Neural progenitor cell (in vitro differentiated cells): ENCODE measurements around the gene TFCP2L1. TPM values are rescaled to one million over a fixed set of nuclear protein-coding genes. Genes with fewer than 3 reads are reported as not detected.

ENCODE experiments used
- DNase-seq: peaks from one replicate; pipeline ENCODE4 v3.0.0-alpha.2; 2016; ENCODE audit warnings: low spot score
- H2AFZ ChIP-seq: fragments of 200-600 bp; sonication (generic); replicated peaks from 2 replicates; pipeline ENCODE4 v1.6.1; 2016; ENCODE audit warnings: antibody characterized with exemption
- H3F3A ChIP-seq: fragments of 200-600 bp; sonication (generic); 2 replicates; pipeline ENCODE4 v1.6.1; 2016; ENCODE audit warnings: antibody characterized with exemption, low read depth
- H3K27ac ChIP-seq: fragments of 200-600 bp; sonication (generic); 2 replicates; pipeline ENCODE4 v1.5.1; 2016; ENCODE audit warnings: mild to moderate bottlenecking
- H3K27me3 ChIP-seq: fragments of 200-600 bp; sonication (generic); 2 replicates; pipeline ENCODE4 v1.6.1; 2016; ENCODE audit warnings: mild to moderate bottlenecking, moderate library complexity
- H3K36me3 ChIP-seq: fragments of 200-600 bp; sonication (generic); 2 replicates; pipeline ENCODE4 v1.5.1; 2016
- H3K4me1 ChIP-seq: fragments of 200-600 bp; sonication (generic); 2 replicates; pipeline ENCODE4 v1.6.1; 2016; ENCODE audit warnings: mixed run types
- H3K4me2 ChIP-seq: fragments of 200-600 bp; sonication (generic); 2 replicates; pipeline ENCODE4 v1.6.1; 2016
- H3K4me3 ChIP-seq: fragments of 200-600 bp; sonication (generic); 2 replicates; pipeline ENCODE4 v1.5.1; 2016
- H3K79me2 ChIP-seq: fragments of 200-600 bp; sonication (generic); 2 replicates; pipeline ENCODE4 v1.6.1; 2016; ENCODE audit warnings: low read depth
- H3K9ac ChIP-seq: fragments of 200-600 bp; sonication (generic); 2 replicates; pipeline ENCODE4 v1.6.1; 2016
- H3K9me3 ChIP-seq: fragments of 200-600 bp; sonication (generic); 2 replicates; pipeline ENCODE4 v1.5.1; 2016; ENCODE audit warnings: low read depth
- H4K20me1 ChIP-seq: fragments of 200-600 bp; sonication (generic); 2 replicates; pipeline ENCODE4 v1.6.1; 2016; ENCODE audit warnings: low read depth
- H3K27ac Mint-ChIP-seq: 3 replicates; pipeline ENCODE4 v1.8.0; 2021; ENCODE audit warnings: mixed read lengths
- H3K27me3 Mint-ChIP-seq: 2 replicates; pipeline ENCODE4 v1.8.0; 2022; ENCODE audit warnings: low read depth, mild to moderate bottlenecking, inconsistent platforms, moderate library complexity, mixed read lengths; ENCODE audit not compliant: insufficient read depth
- H3K36me3 Mint-ChIP-seq: 3 replicates; pipeline ENCODE4 v1.8.0; 2021; ENCODE audit warnings: mixed read lengths
- H3K4me1 Mint-ChIP-seq: 3 replicates; pipeline ENCODE4 v1.8.0; 2021; ENCODE audit warnings: mixed read lengths
- H3K4me3 Mint-ChIP-seq: 3 replicates; pipeline ENCODE4 v1.8.0; 2021; ENCODE audit warnings: mild to moderate bottlenecking, moderate library complexity, mixed read lengths
- H3K9me3 Mint-ChIP-seq: 3 replicates; pipeline ENCODE4 v1.8.0; 2020; ENCODE audit warnings: mixed read lengths
- EZH2 ChIP-seq: fragments of 200-600 bp; sonication (generic); IDR thresholded peaks from 2 replicates; pipeline ENCODE4 v1.6.1; 2017; ENCODE audit warnings: antibody characterized with exemption, mild to moderate bottlenecking, moderate library complexity
- EZH2phosphoT487 ChIP-seq: fragments of 200-600 bp; sonication (generic); IDR thresholded peaks from 2 replicates; pipeline ENCODE4 v1.6.1; 2017; ENCODE audit warnings: antibody characterized with exemption
- total RNA-seq: library from RNA; depleted of rRNA; stranded (reverse); fragments of >200 nt; gene quantifications from 2 replicates; pipeline ENCODE4 v1.2.3, GENCODE V29; 2015; ENCODE audit warnings: low replicate concordance
- TF ChIP-seq, protein P1 (sequence below): fragments of 200-600 bp; sonication (generic); IDR thresholded peaks from 2 replicates; pipeline ENCODE4 v1.5.1; 2017; ENCODE audit warnings: antibody characterized with exemption, mild to moderate bottlenecking

TFCP2L1 gene
- total RNA-seq, 1 donor from 2014 or later = 0.04 TPM

DNA sequence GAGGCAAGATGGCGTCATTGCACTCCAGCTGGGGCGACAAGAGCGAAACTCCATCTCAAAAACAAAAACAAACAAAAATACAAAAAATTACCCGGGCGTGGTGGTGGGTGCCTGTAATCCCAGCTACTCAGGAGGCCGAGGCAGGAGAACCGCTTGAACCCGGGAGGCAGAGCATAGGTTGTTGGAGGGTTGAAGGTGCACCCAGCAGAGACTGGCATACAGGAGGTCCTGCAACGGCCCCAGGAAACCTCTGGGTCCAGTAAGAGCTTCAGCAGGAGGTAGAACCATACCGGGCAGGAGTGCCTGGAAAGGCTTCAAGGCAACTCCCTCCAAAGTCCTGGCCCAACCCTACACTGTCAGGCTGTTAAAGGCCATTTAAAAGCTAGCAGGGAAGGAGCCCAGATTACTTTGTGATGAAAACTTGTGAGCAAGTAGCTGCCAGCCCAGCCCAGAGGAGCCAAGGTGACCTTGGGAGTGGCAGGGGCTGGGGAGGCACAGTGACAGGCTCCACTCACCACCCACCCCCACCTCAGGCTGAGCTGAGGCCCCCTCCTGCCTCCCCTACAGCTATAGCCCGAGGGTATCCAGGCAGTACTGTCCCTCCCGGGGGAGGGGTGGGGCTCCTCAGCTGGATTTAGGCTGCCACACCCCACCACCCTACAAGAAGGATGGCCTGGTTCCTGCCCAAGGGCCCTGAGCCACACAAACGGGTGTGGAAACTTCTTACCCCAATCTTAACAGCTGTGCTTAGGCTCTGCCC, 28.1 kb downstream of the TFCP2L1 start:
- no peak for DNase-seq
- no peaks in the 10 kb centered on the region for H3K79me2 ChIP-seq
- no peak overlapping the region for H3K4me2 ChIP-seq
- H3K9ac ChIP-seq = no peak overlapping the region
- no peaks in the 10 kb centered on the region for H3K4me1 ChIP-seq
- Mint-ChIP-seq H3K36me3 (no peaks in the 10 kb centered on the region), H3K9me3 (peaks cover 3% of the 10 kb centered on the region), H3K27me3 (peaks cover 7% of the 10 kb centered on the region), H3K4me3 (no peak overlapping the region), H3K4me1 (peaks cover 5% of the 10 kb centered on the region), H3K27ac (no peak overlapping the region)
- H3F3A ChIP-seq = no peaks in the 10 kb centered on the region
- TF ChIP-seq EZH2phosphoT487 (no peak), EZH2 (no peak)
- TF ChIP-seq, protein P1, sequence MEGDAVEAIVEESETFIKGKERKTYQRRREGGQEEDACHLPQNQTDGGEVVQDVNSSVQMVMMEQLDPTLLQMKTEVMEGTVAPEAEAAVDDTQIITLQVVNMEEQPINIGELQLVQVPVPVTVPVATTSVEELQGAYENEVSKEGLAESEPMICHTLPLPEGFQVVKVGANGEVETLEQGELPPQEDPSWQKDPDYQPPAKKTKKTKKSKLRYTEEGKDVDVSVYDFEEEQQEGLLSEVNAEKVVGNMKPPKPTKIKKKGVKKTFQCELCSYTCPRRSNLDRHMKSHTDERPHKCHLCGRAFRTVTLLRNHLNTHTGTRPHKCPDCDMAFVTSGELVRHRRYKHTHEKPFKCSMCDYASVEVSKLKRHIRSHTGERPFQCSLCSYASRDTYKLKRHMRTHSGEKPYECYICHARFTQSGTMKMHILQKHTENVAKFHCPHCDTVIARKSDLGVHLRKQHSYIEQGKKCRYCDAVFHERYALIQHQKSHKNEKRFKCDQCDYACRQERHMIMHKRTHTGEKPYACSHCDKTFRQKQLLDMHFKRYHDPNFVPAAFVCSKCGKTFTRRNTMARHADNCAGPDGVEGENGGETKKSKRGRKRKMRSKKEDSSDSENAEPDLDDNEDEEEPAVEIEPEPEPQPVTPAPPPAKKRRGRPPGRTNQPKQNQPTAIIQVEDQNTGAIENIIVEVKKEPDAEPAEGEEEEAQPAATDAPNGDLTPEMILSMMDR = no peak
- no peaks in the 10 kb centered on the region for H3K9me3 ChIP-seq
- H2AFZ ChIP-seq = no peak overlapping the region
- H3K36me3 ChIP-seq = no peaks in the 10 kb centered on the region
- no peaks in the 10 kb centered on the region for H3K27me3 ChIP-seq
- H4K20me1 ChIP-seq = no peaks in the 10 kb centered on the region
- no peak overlapping the region for H3K4me3 ChIP-seq
- H3K27ac ChIP-seq = no peak overlapping the region

DNA sequence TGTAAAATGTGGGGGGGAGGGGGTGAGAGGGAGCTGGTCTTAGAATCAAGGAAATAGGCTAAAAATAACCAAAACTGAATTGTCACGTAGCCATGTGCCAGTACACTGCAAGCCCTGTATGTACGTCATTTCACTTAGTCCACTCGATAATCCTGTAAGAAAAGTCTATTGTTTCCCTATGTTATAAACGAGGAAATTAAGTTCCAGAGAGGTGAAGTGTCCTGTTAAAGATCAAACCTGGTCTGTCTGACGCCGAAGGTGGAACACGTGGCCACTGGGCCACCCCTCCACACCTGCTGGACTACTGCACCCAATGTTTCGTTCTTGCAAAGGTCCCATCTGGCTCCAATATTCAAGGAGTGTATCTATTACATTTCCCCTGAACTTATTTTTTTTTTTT, 29.6 kb downstream of the TFCP2L1 start:
- Mint-ChIP-seq H3K9me3 (peaks cover 3% of the 10 kb centered on the region), H3K27me3 (peaks cover 7% of the 10 kb centered on the region), H3K36me3 (no peaks in the 10 kb centered on the region), H3K4me3 (no peak overlapping the region), H3K27ac (no peak overlapping the region), H3K4me1 (peaks cover 5% of the 10 kb centered on the region)
- H3K9ac ChIP-seq = no peak overlapping the region
- H3K27ac ChIP-seq = no peak overlapping the region
- no peaks in the 10 kb centered on the region for H3K79me2 ChIP-seq
- no peak overlapping the region for H2AFZ ChIP-seq
- no peak overlapping the region for H3K4me2 ChIP-seq
- TF ChIP-seq EZH2phosphoT487 = no peak
- TF ChIP-seq EZH2 = no peak
- TF ChIP-seq, protein P1 = no peak
- H3K9me3 ChIP-seq = no peaks in the 10 kb centered on the region
- no peaks in the 10 kb centered on the region for H4K20me1 ChIP-seq
- no peaks in the 10 kb centered on the region for H3F3A ChIP-seq
- H3K4me1 ChIP-seq = no peaks in the 10 kb centered on the region
- no peaks in the 10 kb centered on the region for H3K36me3 ChIP-seq
- no peak overlapping the region for H3K4me3 ChIP-seq
- DNase-seq = no peak
- no peaks in the 10 kb centered on the region for H3K27me3 ChIP-seq

DNA sequence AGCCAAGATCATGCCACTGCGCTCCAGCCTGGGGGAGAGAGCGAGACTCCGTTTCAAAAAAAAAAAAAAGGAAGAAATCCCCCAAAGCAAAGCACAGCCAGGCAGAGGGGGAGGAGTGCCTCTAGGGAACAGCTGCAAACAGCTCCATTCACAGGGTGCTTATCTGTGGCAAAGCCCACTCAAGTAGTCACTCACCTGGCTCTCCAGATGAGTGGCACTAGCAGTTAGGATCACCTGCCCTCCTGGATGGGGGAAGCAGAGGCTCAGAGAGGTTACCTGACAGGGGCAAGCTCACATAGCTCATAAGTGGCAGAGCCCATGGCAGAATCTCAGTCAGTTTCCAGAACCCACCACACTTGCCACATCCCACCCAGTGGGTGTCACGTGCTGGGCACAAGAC, 30.3 kb downstream of the TFCP2L1 start:
- Mint-ChIP-seq H3K9me3 (peaks cover 3% of the 10 kb centered on the region), H3K27me3 (peaks cover 7% of the 10 kb centered on the region)

More for the DNA sequence above, 30.3 kb downstream of the TFCP2L1 start:
- H3K4me3 ChIP-seq = no peak overlapping the region
- TF ChIP-seq EZH2phosphoT487 (no peak), EZH2 (no peak)
- TF ChIP-seq, protein P1 = no peak
- no peaks in the 10 kb centered on the region for H3K4me1 ChIP-seq
- no peaks in the 10 kb centered on the region for H3F3A ChIP-seq
- no peaks in the 10 kb centered on the region for H3K9me3 ChIP-seq
- H3K27ac ChIP-seq = no peak overlapping the region
- Mint-ChIP-seq H3K36me3 (no peaks in the 10 kb centered on the region), H3K27ac (no peak overlapping the region), H3K4me1 (peaks cover 5% of the 10 kb centered on the region), H3K4me3 (no peak overlapping the region)
- no peaks in the 10 kb centered on the region for H3K36me3 ChIP-seq
- no peaks in the 10 kb centered on the region for H3K79me2 ChIP-seq
- no peak overlapping the region for H3K4me2 ChIP-seq
- H4K20me1 ChIP-seq = no peaks in the 10 kb centered on the region
- no peaks in the 10 kb centered on the region for H3K27me3 ChIP-seq
- no peak overlapping the region for H3K9ac ChIP-seq
- DNase-seq = no peak
- H2AFZ ChIP-seq = no peak overlapping the region
